Lower leg skin (tissue), 3 donors: ENCODE data around the gene PIP4K2A.

Experiments
- CTCF ChIP-seq, 3 donors: fragments of 450-650 bp; IDR thresholded peaks; one replicate each; pipeline ENCODE4 v1.5.1; 2016; ENCODE audit warnings: antibody characterized with exemption in 3 of 3, mild to moderate bottlenecking in 3 of 3, moderate library complexity in 2 of 3
- POLR2A ChIP-seq, 2 donors: fragments of 450-650 bp; IDR thresholded peaks; one replicate each; pipeline ENCODE4 v1.6.1; 2016 to 2017; ENCODE audit warnings: antibody characterized with exemption in 2 of 2, mild to moderate bottlenecking in 1 of 2, moderate library complexity in 1 of 2

DNA sequence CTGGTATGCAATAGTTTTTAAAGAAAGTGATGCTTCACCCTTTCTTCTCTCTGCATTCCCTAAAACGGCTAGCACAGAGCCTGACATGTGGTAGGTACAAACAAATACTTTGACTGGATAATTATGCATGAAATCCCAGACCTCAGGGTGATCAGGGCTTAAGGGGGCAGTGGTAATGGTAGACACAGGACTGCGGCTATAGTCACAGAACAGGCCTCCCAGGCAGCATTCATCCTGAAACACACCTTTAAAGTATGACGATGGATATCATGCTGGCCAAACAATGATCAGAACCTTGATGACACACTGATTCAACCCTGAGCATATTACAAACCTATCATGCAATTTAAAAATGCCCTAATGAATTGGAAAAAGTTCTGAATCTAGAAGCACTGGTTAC lies 110.8 kb downstream of the PIP4K2A start:
- TF ChIP-seq CTCF (IDR thresholded peaks at IDR 0.05) (no peak), POLR2A (IDR thresholded peaks at IDR 0.05) (no peak)
